GM21367 (cell line): ENCODE results near the gene PSMD13.
"Not testable (repeated sequence)": the region's sequence is repeated elsewhere in the genome, so short reads cannot be mapped to it uniquely, and the experiment has no call there.

ENCODE experiments used
- ATAC-seq: cut with Tn5 transposase; IDR thresholded peaks from one replicate; pipeline ENCODE4 v1.9.1; 2021; ENCODE audit not compliant: unreplicated experiment

PSMD13 gene

DNA sequence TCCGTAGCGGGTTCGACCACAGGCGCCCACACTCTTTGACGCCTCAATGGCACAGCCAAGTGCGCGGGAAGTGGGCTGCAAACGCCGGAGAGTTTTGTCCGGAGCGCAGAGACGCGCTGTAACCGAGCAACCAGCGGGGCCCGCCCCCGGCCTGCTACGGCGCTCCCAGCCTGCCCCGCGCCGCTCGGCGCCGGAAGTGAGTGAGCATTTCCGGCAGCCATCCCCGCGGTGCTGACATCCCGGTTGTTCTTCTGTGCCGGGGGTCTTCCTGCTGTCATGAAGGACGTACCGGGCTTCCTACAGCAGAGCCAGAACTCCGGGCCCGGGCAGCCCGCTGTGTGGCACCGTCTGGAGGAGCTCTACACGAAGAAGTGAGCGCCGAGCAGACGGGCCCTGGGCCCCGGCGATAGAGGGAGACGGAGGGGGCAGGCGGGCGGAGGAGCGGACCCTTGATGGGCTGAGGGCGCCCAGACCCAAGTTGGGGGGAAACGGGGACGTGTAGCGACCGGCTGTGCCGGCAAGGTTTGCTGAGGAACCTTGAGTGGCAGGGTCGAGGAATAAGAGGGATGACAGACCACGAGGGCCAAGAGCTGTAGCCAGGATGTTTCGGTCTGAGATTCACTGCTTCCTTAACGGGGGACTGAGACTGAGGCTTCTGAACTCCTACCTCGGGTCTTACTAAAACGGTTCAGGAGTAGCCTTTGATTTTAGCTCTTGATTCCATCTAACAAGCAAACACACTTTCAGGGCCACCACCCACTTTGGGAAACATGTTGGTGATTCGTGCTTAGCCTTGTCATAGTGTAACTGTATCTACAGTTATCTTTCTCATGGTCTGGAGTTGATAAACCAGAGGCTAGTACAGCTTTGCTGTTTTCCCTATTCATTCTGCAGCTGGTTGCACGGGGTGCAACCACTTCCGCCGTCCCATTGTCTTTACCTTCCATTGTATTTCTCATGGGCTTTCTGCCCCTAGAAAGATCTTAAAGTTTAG, at the start of gene PSMD13:
PSMD13 (plus strand) TSS at position 203 of the 994 bp plus-strand sequence; CDS start at position 277, 74 bp downstream.
- ATAC-seq = peak; percentile 62

DNA sequence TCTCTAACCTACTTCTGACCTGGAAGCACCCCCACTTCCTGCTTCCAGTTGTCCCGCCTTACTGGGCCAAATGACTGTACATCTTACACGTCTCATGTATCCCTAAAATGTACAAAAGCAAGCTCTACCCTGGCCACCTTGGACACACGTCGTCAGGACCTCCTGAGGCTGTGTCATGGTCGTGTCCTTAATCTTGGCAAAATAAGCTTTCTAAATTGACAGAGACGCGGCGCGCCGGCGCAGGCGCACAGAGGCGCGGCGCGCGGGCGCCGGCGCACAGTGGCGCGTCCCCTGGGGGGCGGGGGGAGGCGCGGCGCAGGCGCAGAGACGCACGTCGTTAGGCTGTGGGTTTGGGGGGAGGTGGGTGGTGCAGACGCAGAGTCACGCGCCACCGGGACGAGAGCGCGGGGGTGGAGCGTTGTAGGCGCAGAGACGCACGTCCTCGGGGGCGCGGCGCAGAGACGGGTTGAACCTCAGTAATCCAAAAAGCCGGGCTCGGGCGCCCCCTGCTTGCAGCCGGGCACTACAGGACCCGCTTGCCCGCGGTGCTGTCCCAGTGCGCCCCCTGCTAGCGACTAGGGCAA, 47.5 kb upstream of the PSMD13 start:
- ATAC-seq = not testable (repeated sequence)

DNA sequence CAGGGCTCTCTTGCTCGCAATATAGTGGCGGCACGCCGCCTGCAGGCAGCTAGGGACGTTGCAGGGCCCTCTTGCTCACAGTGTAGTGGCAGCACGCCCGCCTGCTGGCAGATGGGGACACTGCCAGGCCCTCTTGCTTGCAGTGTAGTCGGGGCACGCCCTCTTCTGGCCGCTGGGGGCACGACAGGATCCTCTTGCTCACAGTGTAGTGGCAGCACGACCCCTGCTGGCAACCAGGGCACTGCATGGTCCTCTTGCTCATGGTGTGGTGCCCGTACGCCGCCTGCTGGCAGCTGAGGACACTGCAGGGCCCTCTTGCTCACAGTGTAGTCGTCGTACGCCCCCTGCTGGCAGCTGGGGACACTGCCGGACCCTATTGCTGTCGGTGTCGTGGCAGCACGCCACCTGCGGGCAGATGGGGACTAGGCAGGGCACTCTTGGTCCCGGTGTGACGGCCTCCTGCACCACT, 46.9 kb upstream of the PSMD13 start:
- not testable (repeated sequence) for ATAC-seq

DNA sequence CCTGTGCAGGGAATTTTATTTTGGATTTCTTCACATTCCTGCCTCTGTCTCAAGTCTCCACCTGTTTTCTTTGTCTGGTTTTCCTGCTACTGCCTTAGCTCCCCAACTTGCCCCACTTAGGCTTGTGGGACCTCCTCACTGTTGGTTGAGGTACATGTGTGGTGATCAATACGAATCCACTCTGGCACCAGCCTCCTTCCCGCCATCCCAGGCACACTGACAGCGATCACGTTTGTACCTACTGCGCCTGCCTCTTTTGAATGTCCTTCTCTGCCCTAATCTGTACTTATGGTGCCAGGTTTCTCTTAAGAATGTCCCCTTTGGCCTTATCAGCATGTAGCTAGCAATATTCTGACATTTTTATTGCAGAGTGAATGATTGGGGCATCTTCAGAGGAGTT, 46.2 kb upstream of the PSMD13 start:
- ATAC-seq = not testable (repeated sequence)

DNA sequence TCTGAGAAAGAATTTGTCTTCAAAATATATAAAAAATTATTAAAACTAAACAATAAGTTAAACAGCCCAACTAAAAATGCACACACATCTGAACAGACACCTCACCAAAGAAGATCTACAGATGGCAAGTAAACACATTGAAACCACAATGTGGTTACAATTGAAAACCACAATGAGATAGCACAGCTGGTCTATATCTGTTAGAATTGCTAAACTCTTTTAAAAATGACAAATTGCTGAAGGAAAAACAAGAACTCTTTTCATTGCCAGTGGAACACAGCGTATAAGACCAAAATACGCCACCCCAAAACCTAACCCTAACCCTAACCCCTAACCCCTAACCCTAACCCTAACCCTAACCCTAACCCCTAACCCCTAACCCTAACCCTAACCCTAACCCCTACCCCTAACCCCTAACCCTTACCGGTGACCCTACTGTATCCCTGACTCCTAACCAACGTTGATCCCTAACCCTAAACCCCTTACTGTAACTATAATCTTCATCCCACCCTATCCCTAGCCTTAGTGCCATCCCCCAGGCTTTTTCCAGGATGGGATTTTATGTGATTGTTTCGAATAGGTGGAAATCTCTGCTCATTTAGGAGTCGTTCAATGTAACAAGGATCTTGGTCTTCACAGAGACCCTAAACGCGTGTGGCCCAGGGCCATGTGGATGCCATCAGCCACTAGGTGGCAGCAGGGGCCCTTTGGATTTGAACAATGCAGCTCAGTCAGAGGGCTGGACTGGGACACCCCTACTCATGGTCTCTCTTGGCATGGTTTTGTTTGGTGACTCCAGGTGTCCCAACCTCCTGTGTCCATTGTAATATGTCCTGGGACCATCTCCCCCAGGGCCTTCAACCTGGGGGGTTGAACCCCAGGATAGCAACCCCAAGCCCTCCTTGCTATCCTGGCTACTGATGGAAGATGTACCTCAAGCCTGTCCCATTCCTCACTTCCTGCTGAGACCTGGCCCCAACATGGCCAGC, 45.0 kb upstream of the PSMD13 start:
- ATAC-seq = not testable (repeated sequence)

DNA sequence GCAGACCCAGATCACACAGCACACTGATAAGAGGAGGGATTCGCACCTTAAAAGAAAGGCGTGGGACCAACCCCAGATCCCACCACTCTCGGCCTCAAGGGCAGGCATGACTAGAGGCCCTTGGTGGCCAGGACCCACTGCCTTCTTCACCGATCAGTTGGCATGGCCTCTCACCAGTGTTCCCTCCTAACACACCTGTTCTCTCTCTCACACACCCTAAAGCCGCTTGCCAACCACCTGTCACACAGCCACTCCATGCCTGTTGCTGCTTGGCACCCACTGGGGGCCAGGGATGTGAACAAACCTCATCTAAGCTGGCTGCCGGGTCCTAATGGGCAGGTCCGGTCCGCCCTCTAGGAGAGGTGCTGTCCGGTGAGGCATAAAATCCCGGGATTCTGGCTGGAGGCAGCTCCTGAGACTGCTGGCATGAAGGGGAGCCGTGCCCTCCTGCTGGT, 44.1 kb upstream of the PSMD13 start, which contains the start of gene SCGB1C1:
SCGB1C1 (plus strand) TSS at position 405 of the 455 bp plus-strand sequence; CDS start at position 427, 22 bp downstream.
- not testable (repeated sequence) for ATAC-seq

DNA sequence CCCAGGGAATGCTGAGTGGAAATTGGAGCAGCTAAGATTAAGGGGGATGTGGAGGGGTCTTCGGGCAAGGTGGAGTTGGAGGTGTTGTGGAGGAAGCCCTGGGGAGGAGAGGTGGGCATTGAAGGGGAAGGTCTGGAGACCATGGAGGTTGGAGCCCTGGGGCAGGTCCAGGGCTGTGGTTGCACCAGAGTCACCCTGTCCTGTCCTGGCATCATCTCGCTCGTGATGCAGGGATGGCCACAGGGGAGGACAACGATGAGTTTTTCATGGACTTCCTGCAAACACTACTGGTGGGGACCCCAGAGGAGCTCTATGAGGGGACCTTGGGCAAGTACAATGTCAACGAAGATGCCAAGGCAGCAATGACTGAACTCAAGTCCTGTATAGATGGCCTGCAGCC, 43.3 kb upstream of the PSMD13 start:
- ATAC-seq = not testable (repeated sequence)

DNA sequence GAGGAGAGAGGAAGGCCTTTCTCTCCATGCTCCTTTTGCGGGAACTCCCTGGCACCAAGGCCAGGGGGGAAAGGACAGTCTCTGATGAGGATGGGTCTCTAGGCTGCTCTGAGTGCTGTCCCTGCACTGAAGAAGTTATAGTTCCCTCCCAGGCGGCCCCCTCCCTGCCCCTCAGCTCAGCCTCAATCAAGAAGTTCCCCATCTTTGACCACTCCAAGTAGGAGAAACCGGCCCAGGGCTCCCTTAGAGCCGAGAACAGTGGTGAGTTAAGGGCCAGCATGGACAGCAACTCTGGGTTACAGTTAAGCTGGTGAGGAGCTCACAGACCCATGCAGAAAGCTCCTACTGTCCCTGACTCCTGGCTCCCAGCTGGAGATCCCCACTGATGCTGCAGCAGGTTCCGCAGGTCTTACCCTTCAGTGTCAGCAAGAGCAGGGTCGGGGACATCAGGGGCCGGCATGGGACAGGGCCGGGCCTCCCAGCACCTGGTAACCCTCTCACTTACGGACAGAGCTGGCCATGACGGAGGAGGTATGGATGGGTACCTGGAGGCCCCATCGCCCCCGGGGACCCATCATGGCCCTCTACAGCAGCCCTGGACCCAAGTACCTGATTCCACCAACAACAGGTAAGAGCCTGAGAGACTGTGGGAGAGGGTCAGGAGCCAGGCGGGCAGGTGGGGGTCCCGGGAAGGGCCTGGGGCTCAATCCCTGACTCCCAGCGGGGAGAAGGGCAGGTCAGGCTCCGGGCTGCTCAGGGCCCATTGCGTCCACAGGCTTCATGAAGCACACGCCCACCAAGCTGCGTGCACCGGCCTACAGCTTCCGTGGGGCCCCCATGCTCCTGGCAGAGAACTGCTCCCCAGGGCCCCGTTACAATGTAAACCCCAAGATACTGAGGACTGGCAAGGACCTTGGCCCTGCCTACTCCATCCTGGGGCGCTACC, 39.7 kb upstream of the PSMD13 start:
- no peak for ATAC-seq

DNA sequence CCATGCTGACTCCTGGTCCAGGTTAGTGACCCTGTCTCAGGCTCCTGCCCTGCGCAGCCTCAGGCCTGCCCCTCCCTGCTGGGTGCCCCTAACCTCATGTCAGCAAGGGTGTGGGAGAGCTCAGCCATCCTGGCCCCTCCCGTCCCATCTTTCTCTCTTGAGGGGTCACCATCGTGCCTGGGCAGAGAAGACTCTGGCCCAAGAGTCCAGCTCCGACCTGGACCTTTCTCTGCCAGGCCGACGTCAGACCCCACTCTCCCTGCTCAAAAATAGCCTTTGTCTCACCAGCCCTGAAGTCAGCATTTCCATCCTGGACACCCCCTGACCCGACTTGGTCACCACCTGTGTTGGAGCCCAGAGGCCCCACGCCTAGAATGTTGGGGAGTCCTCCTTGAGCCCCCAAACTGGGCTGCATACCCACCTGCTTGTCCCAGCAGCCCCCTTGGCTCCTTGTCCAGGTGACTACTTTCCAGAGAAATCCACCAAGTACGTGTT, 39.0 kb upstream of the PSMD13 start:
- ATAC-seq = no peak

DNA sequence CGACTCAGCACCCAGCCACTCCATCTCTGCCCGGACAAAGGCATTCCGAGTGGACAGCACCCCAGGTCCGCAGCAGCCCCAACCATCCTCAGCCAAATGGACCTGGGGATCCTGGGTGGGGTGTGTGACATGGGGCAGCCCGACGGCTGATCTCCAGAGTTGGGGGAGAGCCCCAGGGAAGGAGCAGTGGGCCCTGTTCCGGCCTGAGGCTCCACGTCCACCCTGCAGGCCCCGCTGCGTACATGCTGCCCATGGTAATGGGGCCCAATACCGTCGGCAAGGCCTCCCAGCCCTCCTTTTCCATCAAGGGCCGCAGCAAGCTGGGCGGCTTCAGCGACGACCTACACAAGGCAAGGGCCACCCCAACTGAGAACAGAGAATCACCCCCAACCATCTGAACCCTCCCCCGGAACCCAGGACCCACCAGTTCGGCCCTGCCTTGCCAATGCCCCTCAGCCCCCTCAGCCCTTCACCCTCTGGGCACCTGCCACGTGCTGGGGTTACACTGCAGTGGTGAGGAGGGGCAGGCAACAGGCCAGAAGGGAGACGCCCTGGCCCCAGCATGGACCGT, 38.5 kb upstream of the PSMD13 start:
- no peak for ATAC-seq

DNA sequence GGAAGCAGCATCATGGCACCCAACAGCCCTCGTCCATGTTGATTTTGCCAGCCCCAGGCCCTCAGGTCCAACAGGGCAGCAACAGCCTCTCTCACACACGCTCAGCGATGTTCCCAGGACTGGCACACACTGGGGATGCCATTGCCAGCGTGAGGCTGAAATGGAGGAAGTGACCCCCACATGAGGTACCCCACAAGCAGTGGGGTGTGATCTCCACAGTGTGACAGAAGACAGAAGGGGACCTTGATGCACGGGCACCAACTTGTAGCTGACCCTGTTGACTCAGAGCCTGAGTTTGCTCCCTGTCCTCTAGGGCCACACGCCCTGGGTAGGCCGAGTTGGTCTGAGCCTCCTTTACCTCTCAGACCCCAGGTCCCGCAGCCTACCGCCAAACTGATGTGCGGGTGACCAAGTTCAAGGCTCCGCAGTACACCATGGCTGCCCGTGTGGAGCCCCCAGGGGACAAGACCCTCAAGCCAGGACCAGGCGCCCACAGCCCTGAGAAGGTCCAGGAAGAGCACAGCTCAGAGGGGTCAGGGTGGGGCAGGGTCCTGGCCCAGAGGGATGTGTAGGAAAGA, 37.7 kb upstream of the PSMD13 start:
- no peak for ATAC-seq

DNA sequence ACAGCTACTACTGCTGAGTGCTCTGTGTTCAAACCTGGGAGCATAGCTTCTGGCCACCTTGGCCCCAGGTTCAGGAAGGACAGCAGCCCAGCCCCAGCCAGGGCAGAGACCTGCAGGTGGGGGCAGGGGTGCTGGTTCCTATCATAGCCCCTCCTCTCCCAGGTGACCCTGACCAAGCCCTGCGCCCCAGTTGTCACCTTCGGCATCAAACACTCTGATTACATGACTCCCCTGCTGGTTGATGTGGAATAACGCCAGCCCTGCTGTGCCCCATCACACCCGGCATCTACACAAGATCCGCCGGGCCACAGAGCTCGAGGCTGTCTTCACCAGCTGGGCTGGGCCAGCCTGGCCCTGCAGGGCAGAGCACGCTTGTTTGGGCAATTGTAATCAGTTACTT, 37.0 kb upstream of the PSMD13 start:
- ATAC-seq = no peak

DNA sequence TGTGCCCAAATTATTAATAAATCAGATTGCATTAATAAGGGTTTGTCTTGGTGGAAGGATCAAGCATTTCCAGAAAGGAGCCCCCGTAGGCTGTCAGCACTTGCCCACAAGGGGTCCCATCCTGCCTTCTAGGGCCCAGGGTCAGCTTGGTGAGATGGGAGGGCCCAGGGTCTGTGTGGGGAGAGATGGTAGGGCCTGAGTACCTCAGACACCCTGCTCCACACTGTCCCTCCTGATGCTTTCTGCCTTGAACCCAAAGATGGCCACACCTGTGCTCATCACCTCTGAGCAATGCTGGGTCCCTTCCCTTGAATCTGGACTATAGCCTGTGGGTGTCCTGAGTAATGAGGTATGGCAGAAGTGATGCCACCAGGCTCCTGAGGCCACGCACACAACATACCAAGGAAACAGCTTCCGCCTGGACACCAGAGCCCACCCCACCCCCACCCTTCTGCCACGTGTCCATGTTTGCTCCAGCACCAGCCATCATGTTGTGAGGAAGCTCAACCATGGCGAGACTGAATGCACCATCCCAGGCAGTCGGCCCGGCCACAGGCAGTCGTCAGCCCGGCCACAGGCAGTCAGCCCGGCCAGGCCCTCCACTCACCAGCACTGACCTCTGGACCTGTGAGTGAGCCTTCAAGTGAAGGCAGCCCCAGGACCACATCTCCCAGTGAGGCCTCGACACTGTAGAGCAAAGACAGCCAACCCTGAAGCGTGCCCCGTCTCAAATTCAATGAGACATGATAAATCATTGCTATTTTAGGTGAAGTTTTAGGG, 36.4 kb upstream of the PSMD13 start:
- no peak for ATAC-seq

DNA sequence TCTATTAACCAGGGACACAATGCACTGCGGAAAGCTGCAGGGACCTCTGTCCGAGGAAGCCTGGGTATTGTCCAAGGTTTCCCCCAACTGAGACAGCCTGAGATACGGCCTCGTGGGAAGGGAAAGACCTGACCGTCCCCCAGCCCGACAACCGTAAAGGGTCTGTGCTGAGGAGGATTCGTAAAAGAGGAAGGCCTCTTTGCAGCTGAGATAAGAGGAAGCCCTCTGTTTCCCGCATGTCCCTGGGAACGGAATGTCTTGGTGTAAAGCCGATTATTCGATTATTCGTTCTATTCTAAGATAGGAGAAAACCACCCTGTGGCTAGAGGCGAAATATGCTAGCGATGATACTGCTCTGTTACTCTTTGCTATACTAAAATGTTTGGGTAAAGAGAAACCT, 34.8 kb upstream of the PSMD13 start:
- ATAC-seq = no peak

DNA sequence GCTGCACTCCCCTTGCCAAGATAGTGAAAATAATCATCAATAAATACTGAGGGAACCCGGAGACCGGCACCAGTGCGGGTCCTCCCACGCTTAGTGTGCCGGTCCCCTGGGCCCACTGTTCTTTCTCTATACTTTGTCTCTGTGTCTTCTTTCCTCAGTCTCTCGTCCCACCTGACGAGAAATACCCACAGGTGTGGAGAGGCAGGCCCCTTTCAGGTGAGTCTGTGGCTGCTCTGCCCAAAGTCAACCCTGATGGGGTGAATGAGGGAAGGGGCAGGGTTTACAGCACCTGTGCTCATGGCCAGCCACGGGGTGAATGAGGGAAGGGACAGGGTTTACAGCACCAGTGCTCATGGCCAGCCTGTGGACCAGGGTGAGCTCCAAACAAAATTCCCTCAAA, 34.3 kb upstream of the PSMD13 start:
- ATAC-seq = no peak

DNA sequence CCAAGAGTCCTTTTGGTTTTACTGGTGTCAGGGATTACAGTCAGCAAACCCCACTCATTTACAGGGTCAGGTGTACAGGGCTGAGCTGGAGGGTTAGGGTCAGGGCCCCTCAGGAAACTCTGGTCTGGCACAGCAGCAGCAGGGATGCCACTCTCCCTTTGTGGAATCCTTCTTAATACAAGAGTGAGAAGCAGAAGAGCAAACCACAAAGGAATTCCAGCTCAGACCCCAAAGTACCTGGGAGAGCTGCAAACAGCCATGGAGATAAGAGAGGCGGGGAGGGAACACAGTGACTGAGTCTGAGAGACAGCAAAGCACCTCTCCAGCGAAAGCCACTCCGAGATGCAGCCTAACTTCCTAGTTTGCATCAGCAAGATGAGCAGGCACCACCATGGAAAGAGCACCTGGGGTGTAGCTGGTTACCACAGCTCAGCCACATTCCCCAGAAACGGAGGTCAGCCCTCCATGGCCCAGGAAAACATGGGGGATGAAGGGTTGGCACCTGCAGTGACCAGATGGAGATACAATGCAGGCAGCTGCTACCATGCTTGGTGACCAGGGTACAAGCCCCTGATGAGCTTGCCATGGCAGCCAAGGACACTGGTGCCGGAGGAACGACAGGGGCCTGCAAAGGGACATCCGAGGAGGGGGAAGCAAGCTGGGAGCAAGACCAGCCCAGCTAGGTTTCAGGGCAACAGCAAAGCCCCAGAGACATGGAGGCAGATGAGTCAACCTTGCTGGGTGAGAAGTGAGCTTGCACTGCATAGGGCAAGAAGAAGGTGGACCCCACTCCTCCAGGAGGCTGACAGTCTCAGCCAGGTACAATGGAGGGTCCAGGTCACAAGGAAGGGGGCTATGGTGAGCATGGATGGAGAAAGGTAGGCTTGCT, 33.5 kb upstream of the PSMD13 start:
- ATAC-seq = no peak
